C4-2B (cell line): Measurements from ENCODE around the gene USP19.

Source experiments
- CTCF ChIP-seq: fragments of 450-650 bp; conservative IDR thresholded peaks from 2 replicates; pipeline ENCODE4 v1.5.1; 2017; ENCODE audit warnings: mild to moderate bottlenecking
- ZFX ChIP-seq: fragments of 450-650 bp; IDR thresholded peaks from 2 replicates; pipeline ENCODE4 v1.6.1; 2017

DNA sequence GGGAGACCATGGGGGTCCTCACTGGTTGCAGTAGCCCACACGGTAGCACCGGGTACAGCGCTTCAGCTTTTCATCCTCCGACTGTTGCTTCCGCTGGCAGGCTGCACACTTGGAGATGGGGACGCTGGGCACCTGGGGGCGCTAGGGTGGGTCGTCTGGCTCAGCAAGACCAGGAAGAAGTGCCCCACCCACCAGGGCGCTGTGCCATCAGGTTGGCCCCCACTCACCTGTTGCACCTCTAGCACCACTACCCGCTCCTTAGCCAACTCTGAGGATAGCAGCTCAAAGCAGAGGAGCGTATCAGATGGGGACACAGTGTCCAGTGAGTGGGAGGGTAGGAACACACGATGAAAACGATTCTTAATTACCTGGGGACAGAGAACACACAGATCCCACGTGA, 8.4 kb downstream of the USP19 start:
- TF ChIP-seq CTCF = no peak
- TF ChIP-seq ZFX = no peak
